ENCODE results near the gene TMEM132C. TPM values are rescaled to one million over a fixed set of nuclear protein-coding genes. Genes with fewer than 3 reads are reported as not detected.

The TMEM132C gene
- total RNA-seq, 2 experiments from 2014 or later = not detected

DNA sequence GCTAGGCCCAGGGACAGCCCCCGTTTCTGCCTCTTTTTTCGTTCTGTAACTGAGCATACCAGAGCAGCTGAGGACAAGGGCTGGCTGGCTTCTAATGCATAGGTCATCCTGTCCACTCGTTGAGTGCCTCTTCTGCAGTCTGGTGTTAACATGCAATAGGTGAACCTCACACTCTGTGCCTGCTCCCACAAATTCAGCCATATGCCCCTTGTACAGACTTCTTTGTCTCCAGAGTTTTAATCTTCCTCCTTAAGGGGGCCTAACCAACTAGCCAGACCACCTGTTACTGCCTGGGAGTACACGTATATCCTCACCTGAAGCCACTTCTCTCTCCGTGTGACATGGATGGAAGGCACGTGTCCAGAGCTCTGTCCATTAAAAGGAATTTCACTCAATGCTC is 445.7 kb downstream of the TMEM132C start:
- Mint-ChIP-seq H3K36me3 (ENCODE audit: low read depth) (no peaks in the 10 kb centered on the region), H3K4me3 (no peak overlapping the region), H3K4me1 (ENCODE audit: low read depth) (no peaks in the 10 kb centered on the region), H3K27me3 (no peaks in the 10 kb centered on the region), H3K27ac (no peak overlapping the region), H3K9me3 (peaks cover 3% of the 10 kb centered on the region)
- TF ChIP-seq, protein P1, sequence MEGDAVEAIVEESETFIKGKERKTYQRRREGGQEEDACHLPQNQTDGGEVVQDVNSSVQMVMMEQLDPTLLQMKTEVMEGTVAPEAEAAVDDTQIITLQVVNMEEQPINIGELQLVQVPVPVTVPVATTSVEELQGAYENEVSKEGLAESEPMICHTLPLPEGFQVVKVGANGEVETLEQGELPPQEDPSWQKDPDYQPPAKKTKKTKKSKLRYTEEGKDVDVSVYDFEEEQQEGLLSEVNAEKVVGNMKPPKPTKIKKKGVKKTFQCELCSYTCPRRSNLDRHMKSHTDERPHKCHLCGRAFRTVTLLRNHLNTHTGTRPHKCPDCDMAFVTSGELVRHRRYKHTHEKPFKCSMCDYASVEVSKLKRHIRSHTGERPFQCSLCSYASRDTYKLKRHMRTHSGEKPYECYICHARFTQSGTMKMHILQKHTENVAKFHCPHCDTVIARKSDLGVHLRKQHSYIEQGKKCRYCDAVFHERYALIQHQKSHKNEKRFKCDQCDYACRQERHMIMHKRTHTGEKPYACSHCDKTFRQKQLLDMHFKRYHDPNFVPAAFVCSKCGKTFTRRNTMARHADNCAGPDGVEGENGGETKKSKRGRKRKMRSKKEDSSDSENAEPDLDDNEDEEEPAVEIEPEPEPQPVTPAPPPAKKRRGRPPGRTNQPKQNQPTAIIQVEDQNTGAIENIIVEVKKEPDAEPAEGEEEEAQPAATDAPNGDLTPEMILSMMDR (IDR thresholded peaks at IDR 0.05) = no peak
- ChIA-PET CTCF (no interaction called here), POLR2A (no interaction called here)
- DNase-seq = no peak
- no peak for ATAC-seq
- intact Hi-C loops (cut with micrococcal nuclease) = no loop called here

DNA sequence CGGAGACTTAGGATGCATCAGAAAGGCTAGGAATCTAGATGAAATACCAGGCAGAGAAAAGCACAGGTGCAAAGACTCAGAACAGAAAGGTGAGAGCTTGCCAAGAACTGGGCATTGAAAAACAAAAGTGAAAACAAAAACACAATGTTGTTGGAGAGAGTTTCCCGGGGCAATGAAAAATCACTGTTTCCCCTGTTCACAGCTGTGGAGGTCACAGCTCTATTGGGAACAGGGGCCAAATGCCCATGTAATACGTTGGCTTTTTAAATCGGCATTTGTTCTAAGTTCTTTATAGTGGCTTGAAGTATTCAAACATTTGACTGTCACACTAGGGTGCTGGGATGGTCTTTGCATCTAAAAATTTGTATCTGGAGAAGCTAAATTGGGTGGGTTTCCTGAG is 448.5 kb downstream of the TMEM132C start:
- intact Hi-C loops (cut with micrococcal nuclease) = no loop called here
- DNase-seq = no peak
- CTCF ChIA-PET = interaction anchor here (1.0 kb wide), 1 partner anchor 71 kb away, joined by 3 read pairs; no protein-coding TSS in a partner anchor
- H3K27me3 Mint-ChIP-seq = no peaks in the 10 kb centered on the region
- POLR2A ChIA-PET = no interaction called here
- H3K9me3 Mint-ChIP-seq = peaks cover 12% of the 10 kb centered on the region
- ATAC-seq = no peak
- TF ChIP-seq, protein P1 (IDR thresholded peaks at IDR 0.05) = no peak
- H3K27ac Mint-ChIP-seq = no peak overlapping the region
- H3K4me3 Mint-ChIP-seq = no peak overlapping the region
- no peaks in the 10 kb centered on the region for H3K36me3 Mint-ChIP-seq (ENCODE audit: low read depth)
- H3K4me1 Mint-ChIP-seq (ENCODE audit: low read depth) = no peaks in the 10 kb centered on the region

DNA sequence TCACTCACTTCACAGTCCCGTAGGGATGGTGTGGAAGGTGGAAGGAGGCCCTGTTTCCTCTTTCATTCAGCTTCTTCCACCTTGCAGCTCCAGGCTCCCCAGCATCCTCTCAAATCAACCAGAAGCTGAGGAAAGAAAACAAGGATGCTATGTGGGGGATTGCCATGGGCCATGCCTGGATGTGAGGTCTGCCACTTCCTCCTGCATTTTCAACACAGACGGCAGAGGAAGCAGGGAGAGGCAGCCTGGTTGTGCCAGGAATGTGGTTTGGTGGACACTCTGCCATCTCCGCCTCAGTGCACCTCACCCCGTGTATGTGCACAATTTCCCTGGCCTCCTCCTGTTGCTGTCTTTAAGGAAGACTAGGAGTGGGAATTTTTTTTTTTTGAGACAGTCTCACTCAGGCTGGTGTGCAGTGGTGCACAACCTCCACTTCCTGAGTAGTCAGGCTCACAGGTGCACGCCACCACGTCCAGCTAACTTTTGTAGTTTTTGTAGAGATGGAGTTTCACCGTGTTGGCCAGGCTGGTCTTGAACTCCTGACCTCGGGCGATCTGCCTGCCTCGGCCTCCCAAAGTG is 457.6 kb downstream of the TMEM132C start:
- Mint-ChIP-seq H3K9me3 (peaks cover 2% of the 10 kb centered on the region), H3K27ac (no peak overlapping the region), H3K4me1 (ENCODE audit: low read depth) (peaks cover 2% of the 10 kb centered on the region), H3K27me3 (peaks cover 5% of the 10 kb centered on the region), H3K4me3 (no peak overlapping the region), H3K36me3 (ENCODE audit: low read depth) (no peaks in the 10 kb centered on the region)
- TF ChIP-seq, protein P1 (IDR thresholded peaks at IDR 0.05) = no peak
- intact Hi-C loops (cut with micrococcal nuclease) = no loop called here
- ATAC-seq = no peak
- DNase-seq = no peak
- ChIA-PET POLR2A (no interaction called here), CTCF (no interaction called here)

DNA sequence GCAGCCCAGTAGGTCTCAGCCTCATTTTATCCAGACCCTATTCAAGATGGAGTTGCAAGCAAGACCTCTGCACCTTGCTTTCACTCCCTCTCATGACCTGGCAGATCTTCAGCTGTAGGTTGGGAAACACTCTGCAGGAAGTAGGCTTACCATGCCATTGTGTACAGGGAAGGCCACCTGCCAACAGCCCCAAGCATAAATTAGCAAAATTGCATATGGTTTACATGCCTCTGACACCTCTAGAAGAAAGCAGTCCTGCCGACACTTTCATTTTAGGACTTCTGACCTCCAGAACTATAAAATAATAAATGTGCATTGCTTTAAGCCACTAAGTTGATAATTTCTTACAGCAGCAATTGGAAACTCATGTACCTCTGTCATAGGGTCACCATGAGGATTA is 459.9 kb downstream of the TMEM132C start:
- Mint-ChIP-seq H3K27ac (no peak overlapping the region), H3K4me3 (no peak overlapping the region), H3K36me3 (ENCODE audit: low read depth) (no peaks in the 10 kb centered on the region), H3K4me1 (ENCODE audit: low read depth) (peaks cover 2% of the 10 kb centered on the region), H3K27me3 (peaks cover 7% of the 10 kb centered on the region), H3K9me3 (no peaks in the 10 kb centered on the region)
- TF ChIP-seq, protein P1 (IDR thresholded peaks at IDR 0.05) = no peak
- DNase-seq (no peak), ATAC-seq (no peak)
- ChIA-PET CTCF (no interaction called here), POLR2A (interaction anchor here (0.5 kb wide), 1 partner anchor 65 kb away, joined by 3 read pairs; no protein-coding TSS in a partner anchor)
- intact Hi-C loops (cut with micrococcal nuclease) = no loop called here

DNA sequence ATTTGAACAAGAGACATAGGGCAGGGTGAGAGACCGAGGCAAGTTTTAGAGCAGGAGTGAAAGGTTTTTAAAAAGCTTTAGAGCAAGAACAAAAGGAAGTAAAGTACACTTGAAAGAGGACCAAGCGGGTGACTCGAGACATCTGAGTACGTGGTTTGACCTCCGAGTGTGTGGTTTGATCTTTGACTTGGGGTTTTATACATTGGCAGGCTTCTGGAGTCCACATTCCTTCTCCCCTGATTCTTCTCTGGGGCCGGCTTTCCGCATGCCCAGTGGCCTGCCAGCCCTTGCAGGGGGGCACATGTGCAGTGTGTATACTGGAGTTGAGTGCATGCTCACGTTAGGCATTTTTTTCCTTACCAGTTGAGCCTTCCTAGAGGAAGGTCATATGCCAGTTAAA is 460.5 kb downstream of the TMEM132C start:
- peaks cover 7% of the 10 kb centered on the region for H3K27me3 Mint-ChIP-seq
- DNase-seq (no peak), ATAC-seq (no peak)
- peaks cover 2% of the 10 kb centered on the region for H3K4me1 Mint-ChIP-seq (ENCODE audit: low read depth)
- TF ChIP-seq, protein P1 (IDR thresholded peaks at IDR 0.05) = no peak
- intact Hi-C loops (cut with micrococcal nuclease) = no loop called here
- no peak overlapping the region for H3K4me3 Mint-ChIP-seq
- no peak overlapping the region for H3K27ac Mint-ChIP-seq
- H3K9me3 Mint-ChIP-seq = no peaks in the 10 kb centered on the region
- ChIA-PET POLR2A (no interaction called here), CTCF (no interaction called here)
- no peaks in the 10 kb centered on the region for H3K36me3 Mint-ChIP-seq (ENCODE audit: low read depth)

All from activated CD8-positive, alpha-beta T cell treated with anti-CD3 and anti-CD28 coated beads for 36 hours (primary cell).